ENCODE results near the gene TGFBR3L.

TGFBR3L gene

DNA sequence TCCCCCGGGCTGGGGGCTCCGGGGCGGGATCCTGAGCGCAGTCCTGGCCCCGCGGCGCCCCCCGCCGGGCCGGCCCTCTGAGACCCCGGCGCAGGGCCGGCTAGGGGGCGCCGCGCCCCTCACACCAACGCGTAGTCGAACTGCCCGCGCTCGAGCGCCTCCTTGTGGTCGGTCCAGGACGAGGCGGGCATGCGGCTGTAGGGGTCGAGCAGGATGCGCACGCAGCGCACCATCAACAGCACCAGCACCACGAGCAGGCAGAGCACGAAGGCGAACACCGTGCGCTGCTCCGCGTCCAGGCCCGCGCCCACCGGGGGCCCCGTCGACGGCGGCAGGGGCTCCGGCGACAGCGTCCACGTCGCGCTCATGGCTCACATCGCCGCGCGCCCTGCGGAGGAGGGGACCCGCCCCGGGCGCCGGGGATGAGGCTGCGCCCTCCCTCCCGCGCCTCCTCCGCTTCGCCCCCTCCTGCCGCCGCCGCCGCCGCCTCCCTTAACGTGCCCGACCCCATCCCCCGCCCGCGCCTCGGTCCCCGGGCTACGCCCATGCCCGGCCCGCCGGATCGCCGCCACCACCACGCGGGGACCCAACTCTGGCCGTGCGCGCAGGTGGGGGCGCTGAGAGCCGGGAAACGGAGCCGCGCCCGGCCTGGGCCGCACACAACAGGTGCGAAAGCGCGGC is 10.7 kb downstream of the TGFBR3L start:
- TF ChIP-seq, protein P1, sequence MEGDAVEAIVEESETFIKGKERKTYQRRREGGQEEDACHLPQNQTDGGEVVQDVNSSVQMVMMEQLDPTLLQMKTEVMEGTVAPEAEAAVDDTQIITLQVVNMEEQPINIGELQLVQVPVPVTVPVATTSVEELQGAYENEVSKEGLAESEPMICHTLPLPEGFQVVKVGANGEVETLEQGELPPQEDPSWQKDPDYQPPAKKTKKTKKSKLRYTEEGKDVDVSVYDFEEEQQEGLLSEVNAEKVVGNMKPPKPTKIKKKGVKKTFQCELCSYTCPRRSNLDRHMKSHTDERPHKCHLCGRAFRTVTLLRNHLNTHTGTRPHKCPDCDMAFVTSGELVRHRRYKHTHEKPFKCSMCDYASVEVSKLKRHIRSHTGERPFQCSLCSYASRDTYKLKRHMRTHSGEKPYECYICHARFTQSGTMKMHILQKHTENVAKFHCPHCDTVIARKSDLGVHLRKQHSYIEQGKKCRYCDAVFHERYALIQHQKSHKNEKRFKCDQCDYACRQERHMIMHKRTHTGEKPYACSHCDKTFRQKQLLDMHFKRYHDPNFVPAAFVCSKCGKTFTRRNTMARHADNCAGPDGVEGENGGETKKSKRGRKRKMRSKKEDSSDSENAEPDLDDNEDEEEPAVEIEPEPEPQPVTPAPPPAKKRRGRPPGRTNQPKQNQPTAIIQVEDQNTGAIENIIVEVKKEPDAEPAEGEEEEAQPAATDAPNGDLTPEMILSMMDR (IDR thresholded peaks at IDR 0.05; ENCODE audit: insufficient read depth, low read length, missing control alignments): peak; percentile 96
- no peak for DNase-seq (ENCODE audit: low read depth, low spot score)
- peak overlapping the region; percentile 49 for H3K4me3 ChIP-seq (ENCODE audit: low read depth, low read length)
- ChIA-PET POLR2A (no interaction called here), CTCF (interaction anchor here (1.0 to 4.2 kb wide), 2 partner anchors 19 to 45 kb away, joined by 4 to 43 read pairs; partner anchors contain the start of gene TIMM44)

DNA sequence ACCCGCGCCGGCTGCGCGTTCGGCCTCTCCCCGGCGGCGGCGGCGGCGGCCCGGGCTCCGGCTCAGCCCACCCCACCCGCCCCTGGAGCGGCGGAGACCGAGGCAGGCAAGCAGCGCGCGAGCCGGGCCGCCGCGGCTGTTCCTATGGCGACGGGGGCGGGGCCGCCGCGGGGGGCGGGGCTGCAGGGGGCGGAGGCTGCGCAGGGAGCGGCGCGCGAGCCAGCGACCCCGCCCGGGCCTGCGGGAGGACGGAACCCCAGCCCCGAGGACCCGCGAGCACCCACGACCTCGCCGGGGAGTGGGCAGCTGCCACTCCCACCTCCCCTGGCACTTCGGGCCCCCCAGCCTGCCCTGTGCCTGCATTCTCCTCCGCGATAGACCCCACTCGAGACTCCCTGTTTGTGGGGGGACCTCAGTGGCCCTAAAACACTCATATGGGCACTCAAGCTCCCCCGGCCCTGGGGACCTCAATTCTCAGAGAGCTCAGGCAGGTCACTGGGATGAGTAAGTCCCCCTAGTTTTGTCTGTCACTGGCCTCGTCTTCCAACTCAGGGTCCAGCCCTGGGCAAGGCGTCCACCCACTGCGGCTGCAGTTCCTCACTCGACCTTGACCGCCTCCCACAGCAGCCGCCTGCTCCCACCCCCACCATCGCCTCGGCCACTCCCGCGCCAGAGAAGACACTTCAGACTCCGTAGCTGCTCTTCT is 11.5 kb downstream of the TGFBR3L start, which contains the start of gene CTXN1:
Gene CTXN1 (minus strand): TSS at position 115 of the 706 bp plus-strand sequence. CDS start 597 bp downstream, outside the sequence.
- H3K4me3 ChIP-seq (ENCODE audit: low read depth, low read length): peak within 1 kb of the TSS; percentile 53
- DNase-seq (ENCODE audit: low read depth, low spot score): no peak
- TF ChIP-seq, protein P1 (IDR thresholded peaks at IDR 0.05; ENCODE audit: insufficient read depth, low read length, missing control alignments): no peak
- ChIA-PET CTCF (interaction anchor here (1.0 to 4.2 kb wide), 5 partner anchors 10 to 73 kb away, joined by 3 to 43 read pairs (median 4); partner anchors contain the start of gene TIMM44), POLR2A (no interaction called here)

DNA sequence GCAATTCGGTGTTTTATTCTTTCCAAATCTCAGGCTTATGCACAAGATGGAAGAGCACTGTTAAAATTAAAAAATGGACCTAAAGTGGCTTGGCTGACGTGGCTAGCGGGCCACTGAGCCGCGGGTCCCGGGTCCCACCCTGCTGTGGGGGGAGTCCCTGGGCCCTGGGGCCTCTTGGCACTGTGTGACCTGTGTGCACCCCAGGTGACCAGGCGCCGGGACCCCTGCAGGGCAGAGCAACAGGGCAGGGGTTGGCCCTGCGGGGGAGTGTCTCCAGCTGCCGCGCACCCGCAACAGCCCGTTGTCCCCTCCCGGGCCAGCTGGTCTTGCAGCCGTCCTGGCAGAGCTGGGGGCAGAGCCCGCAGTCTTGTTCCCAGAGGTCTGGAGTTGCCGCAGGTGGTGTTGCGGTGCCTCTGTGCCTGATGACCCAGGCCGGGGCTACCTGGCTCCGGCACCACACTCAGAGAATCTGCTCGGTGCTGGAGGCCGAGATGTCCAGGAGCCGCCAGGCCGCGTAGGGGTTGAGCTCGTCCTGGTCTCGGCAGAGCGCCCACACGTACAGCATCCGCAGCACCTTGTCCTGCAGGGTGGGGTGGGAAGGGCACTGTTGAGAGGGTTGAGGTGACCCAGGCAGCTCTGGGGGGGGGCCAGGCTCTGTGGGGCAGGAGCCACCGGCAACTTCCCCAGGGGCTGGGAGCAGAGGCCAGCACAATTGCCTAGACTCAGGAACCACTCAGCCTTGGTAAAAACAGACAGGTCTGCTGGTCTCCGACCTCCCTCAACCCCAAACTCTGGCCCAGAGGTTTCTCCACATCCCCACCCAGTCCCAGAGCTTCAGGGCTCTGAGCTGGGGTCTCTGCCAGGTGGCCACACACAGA is 12.3 kb downstream of the TGFBR3L start:
- H3K4me3 ChIP-seq (ENCODE audit: low read depth, low read length): no peak overlapping the region
- TF ChIP-seq, protein P1 (IDR thresholded peaks at IDR 0.05; ENCODE audit: insufficient read depth, low read length, missing control alignments): no peak
- ChIA-PET CTCF (interaction anchor here (0.8 to 4.2 kb wide), 6 partner anchors 9 to 93 kb away, joined by 3 to 43 read pairs (median 4); partner anchors contain the start of gene TIMM44), POLR2A (interaction anchor here (1.2 kb wide), 1 partner anchor 17 kb away, joined by 3 read pairs; the partner anchor contains the start of gene TIMM44)
- DNase-seq (ENCODE audit: low read depth, low spot score): no peak

DNA sequence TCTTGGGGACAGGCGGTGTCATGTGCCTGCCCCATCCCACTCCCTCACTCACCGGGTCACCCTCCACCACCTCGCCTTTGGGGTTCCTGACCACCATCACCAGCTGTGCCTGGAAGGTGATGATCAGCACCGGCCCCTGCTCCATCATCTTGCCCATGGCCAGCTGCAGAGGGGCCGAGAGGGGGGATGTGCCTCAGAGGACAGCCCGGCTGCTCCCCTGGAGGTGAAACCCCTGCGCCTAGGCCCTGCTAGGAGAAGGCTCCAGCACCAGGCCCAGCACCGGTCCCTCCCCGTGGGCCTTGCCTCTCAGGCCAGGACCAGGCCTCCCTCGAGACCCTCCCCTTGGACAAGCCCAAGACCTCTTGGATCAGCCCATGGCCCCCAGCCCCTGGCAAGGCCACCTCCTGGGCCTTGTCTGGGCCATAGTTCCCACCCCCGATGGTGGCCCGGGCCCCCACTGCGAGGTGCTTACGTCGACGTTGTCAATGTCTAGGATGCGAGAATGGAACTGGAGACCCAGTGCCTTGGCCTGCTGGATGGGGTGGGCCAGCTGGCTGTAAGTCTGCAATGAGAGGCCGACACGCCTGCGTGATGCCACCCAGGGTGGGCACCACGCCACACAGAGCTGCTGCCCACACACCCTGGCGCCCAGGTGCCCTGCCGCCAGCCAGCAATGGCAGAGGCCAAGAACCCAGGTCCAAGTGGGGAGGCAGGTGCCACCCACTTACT is 13.1 kb downstream of the TGFBR3L start:
- H3K4me3 ChIP-seq (ENCODE audit: low read depth, low read length): no peak overlapping the region
- no peak for DNase-seq (ENCODE audit: low read depth, low spot score)
- TF ChIP-seq, protein P1 (IDR thresholded peaks at IDR 0.05; ENCODE audit: insufficient read depth, low read length, missing control alignments): no peak
- POLR2A ChIA-PET: interaction anchor here (1.0 to 1.2 kb wide), 2 partner anchors 16 to 598 kb away, joined by 3 read pairs; partner anchors contain the start of gene TIMM44
- CTCF ChIA-PET: interaction anchor here (0.8 to 4.2 kb wide), 3 partner anchors 8 to 94 kb away, joined by 3 to 43 read pairs (median 3); partner anchors contain the start of gene TIMM44

DNA sequence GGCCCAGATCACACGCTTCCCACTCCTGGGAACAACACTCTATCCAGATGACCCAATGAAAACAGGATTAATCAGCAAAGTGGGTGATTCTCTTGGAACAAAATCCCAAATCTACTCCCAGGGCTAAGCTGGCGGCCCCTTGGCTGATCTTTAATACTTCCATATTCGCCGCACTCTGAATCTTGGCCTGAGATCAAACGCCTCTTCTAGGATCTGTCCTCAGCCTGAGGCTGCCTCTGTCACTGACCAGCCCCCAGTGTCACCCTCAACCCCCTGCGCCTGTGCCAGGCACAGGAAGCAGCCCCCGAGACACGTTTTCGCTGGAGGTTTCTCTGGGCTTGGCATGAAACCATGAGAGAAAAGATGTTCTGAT is 13.7 kb downstream of the TGFBR3L start:
- DNase-seq (ENCODE audit: low read depth, low spot score): no peak
- no peak overlapping the region for H3K4me3 ChIP-seq (ENCODE audit: low read depth, low read length)
- TF ChIP-seq, protein P1 (IDR thresholded peaks at IDR 0.05; ENCODE audit: insufficient read depth, low read length, missing control alignments): no peak
- ChIA-PET POLR2A (interaction anchor here (1.0 to 1.6 kb wide), 2 partner anchors 15 to 598 kb away, joined by 3 to 10 read pairs; partner anchors contain the start of gene TIMM44), CTCF (interaction anchor here (1.1 to 4.2 kb wide), 3 partner anchors 8 to 75 kb away, joined by 4 to 43 read pairs (median 9); partner anchors contain the start of genes SNAPC2 and TIMM44)
